ENCODE results near the gene ARL8B. TPM values are rescaled to one million over a fixed set of nuclear protein-coding genes. Genes with fewer than 3 reads are reported as not detected.
A peak's percentile ranks its signal among the peaks of the same experiment; 100 is the strongest.

The ARL8B gene
- total RNA-seq, 1 donor from 2014 or later: 69.2 TPM

- Histone ChIP-seq H3K4me3 (ENCODE audit: low read depth, low read length) (peak within 1 kb of the TSS; percentile 89), H3K36me3 (ENCODE audit: control insufficient read depth, insufficient read depth, low read length) (no peaks in the 10 kb centered on the region), H3K27me3 (ENCODE audit: control insufficient read depth, insufficient read depth, low read length) (no peaks in the 10 kb centered on the region)
- DNase-seq (ENCODE audit: low read depth): peak; percentile 76
- TF ChIP-seq CTCF (IDR thresholded peaks at IDR 0.05; ENCODE audit: insufficient read depth, low read length, poor library complexity, severe bottlenecking): no peak
Measured at GRCh38 chr3:5187156-5187919, 65.2 kb downstream of the ARL8B start, which contains the start of gene EDEM1. EDEM1 (plus strand) TSS chr3:5187707; CDS start chr3:5187806, 99 bp downstream.

DNA sequence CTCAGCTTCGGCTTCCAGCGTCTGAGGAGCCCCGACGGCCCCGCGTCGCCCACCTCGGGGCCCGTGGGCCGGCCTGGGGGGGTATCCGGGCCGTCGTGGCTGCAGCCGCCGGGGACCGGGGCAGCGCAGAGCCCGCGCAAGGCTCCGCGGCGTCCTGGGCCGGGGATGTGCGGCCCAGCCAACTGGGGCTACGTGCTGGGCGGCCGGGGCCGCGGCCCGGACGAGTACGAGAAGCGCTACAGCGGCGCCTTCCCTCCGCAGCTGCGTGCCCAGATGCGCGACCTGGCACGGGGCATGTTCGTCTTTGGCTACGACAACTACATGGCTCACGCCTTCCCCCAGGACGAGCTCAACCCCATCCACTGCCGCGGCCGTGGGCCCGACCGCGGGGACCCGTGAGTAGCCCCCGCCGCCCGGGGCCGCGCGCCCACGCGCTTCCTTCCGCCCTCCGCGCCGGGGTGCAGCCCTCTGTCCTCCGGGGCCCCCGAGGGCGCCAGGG lies 65.9 kb downstream of the ARL8B start:
- no peaks in the 10 kb centered on the region for H3K36me3 ChIP-seq (ENCODE audit: control insufficient read depth, insufficient read depth, low read length)
- no peak for TF ChIP-seq CTCF (IDR thresholded peaks at IDR 0.05; ENCODE audit: insufficient read depth, low read length, poor library complexity, severe bottlenecking)
- DNase-seq (ENCODE audit: low read depth): no peak

GRCh38 chr3:5188419-5189221 lies 66.5 kb downstream of the ARL8B start:
- Histone ChIP-seq H3K4me3 (ENCODE audit: low read depth, low read length) (peak overlapping the region; percentile 89), H3K27me3 (ENCODE audit: control insufficient read depth, insufficient read depth, low read length) (no peaks in the 10 kb centered on the region), H3K36me3 (ENCODE audit: control insufficient read depth, insufficient read depth, low read length) (no peaks in the 10 kb centered on the region)
- no peak for DNase-seq (ENCODE audit: low read depth)
- TF ChIP-seq CTCF (IDR thresholded peaks at IDR 0.05; ENCODE audit: insufficient read depth, low read length, poor library complexity, severe bottlenecking): no peak

More for the DNA sequence above, 65.9 kb downstream of the ARL8B start:
- peak overlapping the region; percentile 89 for H3K4me3 ChIP-seq (ENCODE audit: low read depth, low read length)
- no peaks in the 10 kb centered on the region for H3K27me3 ChIP-seq (ENCODE audit: control insufficient read depth, insufficient read depth, low read length)

- Histone ChIP-seq H3K4me3 (ENCODE audit: low read depth, low read length) (no peak overlapping the region), H3K36me3 (ENCODE audit: control insufficient read depth, insufficient read depth, low read length) (no peaks in the 10 kb centered on the region), H3K27me3 (ENCODE audit: control insufficient read depth, insufficient read depth, low read length) (no peaks in the 10 kb centered on the region)
- DNase-seq (ENCODE audit: low read depth): no peak
- no peak for TF ChIP-seq CTCF (IDR thresholded peaks at IDR 0.05; ENCODE audit: insufficient read depth, low read length, poor library complexity, severe bottlenecking)
Measured at GRCh38 chr3:5190147-5190791, 68.2 kb downstream of the ARL8B start.

GRCh38 chr3:5191555-5192304 lies 69.6 kb downstream of the ARL8B start:
- no peak for TF ChIP-seq CTCF (IDR thresholded peaks at IDR 0.05; ENCODE audit: insufficient read depth, low read length, poor library complexity, severe bottlenecking)
- Histone ChIP-seq H3K4me3 (ENCODE audit: low read depth, low read length) (no peak overlapping the region), H3K27me3 (ENCODE audit: control insufficient read depth, insufficient read depth, low read length) (no peaks in the 10 kb centered on the region), H3K36me3 (ENCODE audit: control insufficient read depth, insufficient read depth, low read length) (no peaks in the 10 kb centered on the region)
- DNase-seq (ENCODE audit: low read depth): no peak
